ENCODE data around the gene MAP3K20.
A peak's percentile ranks its signal among the peaks of the same experiment; 100 is the strongest.
"Not testable (repeated sequence)": the region's sequence is repeated elsewhere in the genome, so short reads cannot be mapped to it uniquely, and the experiment has no call there.

Gene MAP3K20

GRCh38 chr2:173239644-173240043 lies 164.0 kb downstream of the MAP3K20 start:
- no peak for DNase-seq

- no peak for DNase-seq
Observed at GRCh38 chr2:173240083-173240482, 164.4 kb downstream of the MAP3K20 start.

GRCh38 chr2:173241643-173242042 lies 166.0 kb downstream of the MAP3K20 start:
- no peak for DNase-seq

GRCh38 chr2:173247156-173247555 lies 171.5 kb downstream of the MAP3K20 start:
- no peak for DNase-seq

- no peak for DNase-seq
Observed at GRCh38 chr2:173248381-173248780, 172.7 kb downstream of the MAP3K20 start.

- peak; percentile 96 to 97 for DNase-seq
Observed at GRCh38 chr2:173249661-173250641, 174.3 kb downstream of the MAP3K20 start.

GRCh38 chr2:173251225-173251624 lies 175.6 kb downstream of the MAP3K20 start:
- DNase-seq, result no peak

- no peak for DNase-seq
Observed at GRCh38 chr2:173252581-173252980, 176.9 kb downstream of the MAP3K20 start.

GRCh38 chr2:173254659-173255058 lies 179.0 kb downstream of the MAP3K20 start:
- DNase-seq, result no peak

- DNase-seq, result no peak
Observed at GRCh38 chr2:173258701-173259100, 183.1 kb downstream of the MAP3K20 start.

- DNase-seq, result not testable (repeated sequence)
Observed at GRCh38 chr2:173262356-173262755, 186.7 kb downstream of the MAP3K20 start.

- no peak for DNase-seq
Observed at GRCh38 chr2:173264151-173264550, 188.5 kb downstream of the MAP3K20 start.

GRCh38 chr2:173264603-173265366 lies 189.1 kb downstream of the MAP3K20 start:
- no peak for DNase-seq

- no peak for DNase-seq
Observed at GRCh38 chr2:173271135-173271534, 195.5 kb downstream of the MAP3K20 start.

- no peak for DNase-seq
Observed at GRCh38 chr2:173271825-173272224, 196.2 kb downstream of the MAP3K20 start.

- DNase-seq, result no peak
Observed at GRCh38 chr2:173272849-173273248, 197.2 kb downstream of the MAP3K20 start.

GRCh38 chr2:173278794-173279526 lies 203.3 kb downstream of the MAP3K20 start:
- no peak for DNase-seq

- DNase-seq, result no peak
Observed at GRCh38 chr2:173279527-173279868, 203.9 kb downstream of the MAP3K20 start.

GRCh38 chr2:173280853-173281252 lies 205.2 kb downstream of the MAP3K20 start:
- DNase-seq, result no peak

GRCh38 chr2:173281898-173282297 lies 206.3 kb downstream of the MAP3K20 start:
- not testable (repeated sequence) for DNase-seq

GRCh38 chr2:173282795-173283545 lies 207.3 kb downstream of the MAP3K20 start:
- DNase-seq, result no peak

- DNase-seq, result no peak
Observed at GRCh38 chr2:173286153-173286809, 210.6 kb downstream of the MAP3K20 start.

Data from NCI-H1930 (cell line).